K562 (cell line): ENCODE measurements around the gene UQCRC2. TPM values are rescaled to one million over a fixed set of nuclear protein-coding genes. Genes with fewer than 3 reads are reported as not detected.

ENCODE experiments used
- ATAC-seq: fragments of 200-7000 bp; cut with Tn5 transposase; 3 replicates; pipeline ENCODE4 v1.9.1; 2020; ENCODE audit warnings: moderate library complexity
- BruUV-seq: library from RNA; stranded (reverse); fragments of 400-500 nt; replicated peaks from 2 replicates; lab custom pipeline; 2021; lab: Mats Ljungman, UMichigan
- CTCF ChIA-PET: fragments of 300-600 bp; formaldehyde crosslinking; extraction: SDS; loops from one replicate; lab custom pipeline; 2021; ENCODE audit warnings: low intra/inter-chr PET ratio; lab: Yijun Ruan, JAX
- POLR2A ChIA-PET: fragments of 300-600, 350-650 bp; sonication (Branson Sonifier 250); formaldehyde crosslinking; extraction: SDS; loops from one replicate; lab custom pipeline; 2021; ENCODE audit warnings: antibody characterized with exemption, inconsistent platforms; lab: Yijun Ruan, JAX
- DNase-seq, 4 experiments: peaks; one replicate each; pipeline versions ENCODE4 v3.0.0 to v3.0.0-alpha.2; 2011 to 2018; ENCODE audit warnings: low spot score in 3 of 4, mixed read lengths in 3 of 4; ENCODE audit errors: extremely low read depth in 1 of 4
- FAIRE-seq: peaks from 2 replicates; lab custom pipeline; 2011; peaks lifted over from hg19 to GRCh38; lab: Jason Lieb, UNC
- H2AFZ ChIP-seq: 2 replicates; pipeline ENCODE4 v1.6.0; 2011; ENCODE audit warnings: low read depth, low read length, control low read depth, inconsistent platforms
- H3K27ac ChIP-seq: fragments of 200-600 bp; 3 replicates; pipeline ENCODE4 v1.8.0; 2011; ENCODE audit warnings: low read depth, mild to moderate bottlenecking, control low read depth, inconsistent platforms, low read length, moderate library complexity, mixed read lengths; ENCODE audit errors: extremely low read depth
- H3K27me3 ChIP-seq, 2 experiments: fragments of 300-600 bp in 1 of 2; 2 replicates in 1 of 2; 3 replicates in 1 of 2; pipeline versions ENCODE4 v1.6.0 to v1.8.0; 2011; ENCODE audit warnings: inconsistent platforms in 2 of 2, low read length in 2 of 2, mild to moderate bottlenecking in 1 of 2, mixed read lengths in 1 of 2, moderate library complexity in 1 of 2; ENCODE audit not compliant: control insufficient read depth in 2 of 2, insufficient read depth in 2 of 2
- H3K36me3 ChIP-seq: fragments of 300-600 bp; 3 replicates; pipeline ENCODE4 v1.8.0; 2011; ENCODE audit warnings: mild to moderate bottlenecking, low read length, inconsistent platforms; ENCODE audit not compliant: control insufficient read depth, insufficient read depth
- H3K4me1 ChIP-seq, 2 experiments: fragments of 200-600 bp in 1 of 2; replicated peaks in 1 of 2; 2 replicates in 1 of 2; 3 replicates in 1 of 2; pipeline versions ENCODE4 v1.5.1 to v1.8.0; 2011; ENCODE audit warnings: inconsistent platforms in 2 of 2, low read length in 2 of 2, mild to moderate bottlenecking in 1 of 2, mixed read lengths in 1 of 2, moderate library complexity in 1 of 2; ENCODE audit not compliant: control insufficient read depth in 2 of 2, insufficient read depth in 2 of 2
- H3K4me2 ChIP-seq: 2 replicates; pipeline ENCODE4 v1.6.1; 2011; ENCODE audit warnings: low read length, control low read depth, inconsistent platforms, mixed read lengths; ENCODE audit not compliant: insufficient read depth
- H3K4me3 ChIP-seq: fragments of 200-600 bp; sonication (generic), shearing (Covaris generic); 2 replicates; pipeline ENCODE4 v1.5.1; 2016; ENCODE audit warnings: control low read depth, inconsistent platforms
- H3K79me2 ChIP-seq: fragments of 200-600 bp; 3 replicates; pipeline ENCODE4 v1.8.0; 2011; ENCODE audit warnings: low read length, inconsistent platforms; ENCODE audit not compliant: control insufficient read depth, insufficient read depth
- H3K9ac ChIP-seq, 2 experiments: 2 replicates each; pipeline versions ENCODE4 v1.6.0 to v1.6.1; 2011; ENCODE audit warnings: low read depth in 2 of 2, low read length in 2 of 2, control low read depth in 1 of 2, inconsistent platforms in 1 of 2, mild to moderate bottlenecking in 1 of 2, mixed read lengths in 1 of 2; ENCODE audit not compliant: insufficient read depth in 1 of 2
- H3K9me1 ChIP-seq: one replicate; pipeline ENCODE4 v1.6.0; 2011; ENCODE audit warnings: inconsistent platforms, mild to moderate bottlenecking, low read length, moderate library complexity; ENCODE audit not compliant: control insufficient read depth, insufficient read depth
- H3K9me3 ChIP-seq: replicated peaks from 2 replicates; pipeline ENCODE4 v1.5.1; 2011; ENCODE audit warnings: low read depth, low read length, inconsistent platforms; ENCODE audit not compliant: control insufficient read depth, insufficient read depth
- H4K20me1 ChIP-seq: replicated peaks from 2 replicates; pipeline ENCODE4 v1.6.1; 2011; ENCODE audit warnings: low read length, inconsistent platforms, mixed read lengths; ENCODE audit not compliant: control insufficient read depth, insufficient read depth
- CBFA2T3 ChIP-seq: fragments of 450-650 bp; IDR thresholded peaks from 2 replicates; pipeline ENCODE4 v1.6.1; 2017
- HIVEP1 ChIP-seq: fragments of 250-450 bp; sonication (Bioruptor Pico); IDR thresholded peaks from 2 replicates; pipeline ENCODE4 v1.4.0; 2020; ENCODE audit warnings: mild to moderate bottlenecking
- HMGXB4 ChIP-seq: sonication (generic); formaldehyde crosslinking; IDR thresholded peaks from 2 replicates; pipeline ENCODE4 v1.8.1; 2023; ENCODE audit warnings: mild to moderate bottlenecking, missing genetic modification reagents
- MAFF ChIP-seq: IDR thresholded peaks from 2 replicates; pipeline ENCODE4 v1.6.1; 2012; ENCODE audit warnings: low read length, improper control_type of control experiment
- PKNOX1 ChIP-seq: fragments of 450-650 bp; IDR thresholded peaks from 2 replicates; pipeline ENCODE4 v1.6.1; 2016
- POLR2G ChIP-seq: fragments of 200-400 bp; formaldehyde crosslinking; IDR thresholded peaks from 2 replicates; pipeline ENCODE4 v1.6.1; 2017; ENCODE audit warnings: low read depth, mild to moderate bottlenecking, antibody characterized with exemption, low read length, moderate library complexity
- PRDM10 ChIP-seq: fragments of 450-650 bp; IDR thresholded peaks from 2 replicates; pipeline ENCODE4 v1.6.1; 2018; ENCODE audit not compliant: partially characterized antibody
- PRMT5 ChIP-seq: sonication (generic); formaldehyde crosslinking; IDR thresholded peaks from 2 replicates; pipeline ENCODE4 v1.5.0; 2020; ENCODE audit warnings: missing genetic modification reagents
- TCF15 ChIP-seq: fragments of 250-450 bp; sonication (Bioruptor Pico); IDR thresholded peaks from 2 replicates; pipeline ENCODE4 v1.8.0; 2022; ENCODE audit warnings: moderate library complexity, mild to moderate bottlenecking, inconsistent platforms
- THRB ChIP-seq: fragments of 450-650 bp; formaldehyde crosslinking; conservative IDR thresholded peaks from 2 replicates; pipeline ENCODE4 v1.4.0; 2022; ENCODE audit warnings: mild to moderate bottlenecking, missing genetic modification characterization
- ZBTB1 ChIP-seq: sonication (generic); formaldehyde crosslinking; IDR thresholded peaks from 2 replicates; pipeline ENCODE4 v1.8.1; 2023; ENCODE audit warnings: missing genetic modification reagents, low read depth, mild to moderate bottlenecking, borderline replicate concordance
- ZBTB34 ChIP-seq: fragments of 250-450 bp; sonication (Bioruptor Pico); IDR thresholded peaks from 2 replicates; pipeline ENCODE4 v1.8.0; 2021; ENCODE audit warnings: mild to moderate bottlenecking, moderate library complexity
- ZNF121 ChIP-seq: sonication (generic); formaldehyde crosslinking; conservative IDR thresholded peaks from 2 replicates; pipeline ENCODE4 v1.8.0; 2022; ENCODE audit warnings: missing genetic modification reagents
- WGBS: fragments of 100-300 bp; shearing (Covaris generic); methylation state at CpG from one replicate; pipeline ENCODE4 v1.1.6; 2016; ENCODE audit warnings: low coverage, mixed read lengths; ENCODE audit not compliant: insufficient coverage; ENCODE audit errors: missing lambda C conversion rate; 5-methylcytosine and 5-hydroxymethylcytosine counted together
- in situ Hi-C: fragments of 300-500 bp; cut with MboI; formaldehyde crosslinking; loops from 4 replicates; pipeline ENCODE4 v1.15.0; 2018; ENCODE audit warnings: inconsistent platforms, mixed read lengths
- intact Hi-C: fragments of 100-400 bp; cut with micrococcal nuclease; formaldehyde crosslinking; loops from 2 replicates; pipeline ENCODE4 v1.14.2; 2022
- polyA plus RNA-seq, 8 experiments: library from polyadenylated mRNA; depleted of rRNA in 4 of 8; stranded (reverse) in 5 of 8; unstranded in 3 of 8; fragments of >200 nt; fragmentation: Nextera tagmentation in 2 of 8; fragmentation: Illumina TruSeq in 1 of 8; extraction: Ambion mirVana in 2 of 8; extraction: Trizol in 1 of 8; gene quantifications; 2 replicates each; pipeline versions ENCODE4 v1.2.1 to v1.2.3, GENCODE V29; 2011 to 2014; ENCODE audit warnings: inconsistent platforms in 1 of 8, missing spikeins in 1 of 8
- total RNA-seq, 7 experiments: library from RNA; depleted of rRNA in 6 of 7; stranded (reverse); fragments of >200 nt in 6 of 7; fragmentation: Illumina TruSeq in 2 of 7; extraction: Trizol in 2 of 7; gene quantifications; 2 replicates each; pipeline versions ENCODE4 v1.2.1 to v1.2.3, GENCODE V29; 2011 to 2021; ENCODE audit warnings: low replicate concordance in 1 of 7

UQCRC2 gene
- total and polyA plus RNA-seq, 9 of the 15 experiments (the other 6 are each of a cell fraction or from before 2014, with no cell fraction given), result 177 to 516 (median 319) TPM

GRCh38 chr16:22012241-22012640, 59.1 kb downstream of the UQCRC2 start:
- BruUV-seq, result no TSS peak
- FAIRE-seq, result no peak
- TF ChIP-seq PRMT5 (no peak), PKNOX1 (no peak), ZNF121 (CRISPR knock-in tag) (no peak), TCF15 (no peak), HMGXB4 (CRISPR knock-in tag) (no peak), ZBTB1 (CRISPR knock-in tag) (no peak), PRDM10 (no peak), CBFA2T3 (no peak), ZBTB34 (no peak), MAFF (no peak), THRB (CRISPR knock-in tag) (no peak), HIVEP1 (CRISPR knock-in tag) (no peak), POLR2G (no peak)

More at GRCh38 chr16:22012241-22012640, 59.1 kb downstream of the UQCRC2 start:
- in situ Hi-C loops, result no loop called here
- H4K20me1 ChIP-seq, result peaks cover 10% of the 10 kb centered on the region; the same call in 1 of the 2 replicates
- ChIA-PET POLR2A (interaction anchor here (0.8 to 1.7 kb wide), 3 partner anchors 10 to 87 kb away, joined by 3 to 7 read pairs (median 3); no protein-coding TSS in a partner anchor), CTCF (no interaction called here)
- H3K27me3 ChIP-seq, result no peaks in the 10 kb centered on the region
- no peak overlapping the region for H3K4me3 ChIP-seq
- no peaks in the 10 kb centered on the region for H3K9me3 ChIP-seq
- H3K36me3 ChIP-seq, result no peaks in the 10 kb centered on the region
- no peak overlapping the region for H3K9ac ChIP-seq
- DNase-seq (no peak), ATAC-seq (no peak)
- intact Hi-C loops, result no loop called here
- peaks cover 37% of the 10 kb centered on the region for H3K79me2 ChIP-seq
- H3K27ac ChIP-seq, result no peak overlapping the region
- peaks cover 4 to 17% of the 10 kb centered on the region in 2 experiments; a peak in 4 of 5 replicates for H3K4me1 ChIP-seq
- H2AFZ ChIP-seq, result no peak overlapping the region
- WGBS, result 17% methylated on average over 2 of the region's 2 CpGs
- no peak overlapping the region for H3K4me2 ChIP-seq
- H3K9me1 ChIP-seq, result no peaks in the 10 kb centered on the region
